GM12892 (cell line): Measurements from ENCODE around the gene ASF1B.

Experiments
- DNase-seq: peaks from one replicate; pipeline ENCODE4 v3.0.0; 2011; ENCODE audit not compliant: insufficient read length
- FAIRE-seq: peaks from 2 replicates; lab custom pipeline; 2011; peaks lifted over from hg19 to GRCh38; lab: Jason Lieb, UNC
- POLR2A ChIP-seq: IDR thresholded peaks from 2 replicates; pipeline ENCODE4 v1.6.1; 2011; ENCODE audit warnings: low read depth, low read length, control low read depth
- POLR2AphosphoS5 ChIP-seq: IDR thresholded peaks from 2 replicates; pipeline ENCODE4 v1.6.1; 2011; ENCODE audit warnings: low read depth, low read length, control low read depth
- TAF1 ChIP-seq: IDR thresholded peaks from 2 replicates; pipeline ENCODE4 v1.6.1; 2011; ENCODE audit warnings: low read depth, mild to moderate bottlenecking, control low read depth, low read length, borderline replicate concordance

The ASF1B gene

DNA sequence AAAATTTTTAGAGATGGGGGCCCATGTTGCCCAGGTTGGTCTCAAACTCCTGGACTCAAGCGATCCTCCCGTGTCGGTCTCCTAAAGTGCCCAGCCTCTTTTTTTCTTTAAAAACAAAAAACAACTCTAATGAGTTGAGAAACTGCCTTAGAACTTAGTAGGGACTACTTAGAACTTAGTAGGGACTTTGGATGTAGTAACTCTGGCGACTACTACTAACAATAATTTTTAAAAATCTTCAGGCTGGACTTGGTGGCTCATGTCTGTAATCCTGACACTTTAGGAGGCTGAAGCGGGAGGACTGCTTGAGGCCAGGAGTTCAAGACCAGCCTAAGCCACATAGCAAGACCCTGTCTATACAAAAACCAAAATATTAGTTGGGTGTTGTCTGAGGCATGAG is 50.3 kb downstream of the ASF1B start:
- TF ChIP-seq TAF1, result no peak
- no peak for TF ChIP-seq POLR2AphosphoS5
- TF ChIP-seq POLR2A, result no peak
- FAIRE-seq, result no peak
- no peak for DNase-seq

- FAIRE-seq (no peak), DNase-seq (no peak)
- TF ChIP-seq TAF1, result no peak
- TF ChIP-seq POLR2AphosphoS5, result no peak
- no peak for TF ChIP-seq POLR2A
These were observed 50.9 kb downstream of the ASF1B start, which contains the start of gene C19orf67 for GRCh38 chr19:14085309-14085995. C19orf67 (minus strand) TSS chr19:14085783; CDS start chr19:14085627, 156 bp downstream.

DNA sequence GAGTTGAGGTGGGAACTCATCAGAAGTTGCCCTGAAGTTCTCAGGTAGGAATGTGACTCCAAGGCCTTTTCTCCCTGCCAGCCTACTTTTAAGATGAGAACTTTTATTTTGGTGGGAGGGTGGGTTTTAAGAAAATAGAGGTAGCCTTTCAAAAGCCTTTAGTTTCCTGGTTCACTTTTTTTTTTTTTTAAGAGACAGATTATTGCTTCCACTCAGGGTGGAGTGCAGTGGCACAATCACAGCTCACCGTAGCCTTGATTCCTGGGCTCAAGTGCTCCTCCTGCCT is 53.8 kb downstream of the ASF1B start:
- FAIRE-seq (no peak), DNase-seq (no peak)
- TF ChIP-seq POLR2AphosphoS5 (no peak), TAF1 (no peak), POLR2A (no peak)

GRCh38 chr19:14081797-14082674 is 54.4 kb downstream of the ASF1B start:
- FAIRE-seq (peak; percentile 54), DNase-seq (peak; percentile 37)
- TF ChIP-seq POLR2AphosphoS5 (peak; percentile 58; the same call in 1 of the 2 replicates), TAF1 (0 out of 2 replicates have a peak, but pooled peaks have one; percentile 40), POLR2A (peak; percentile 46; the same call in 1 of the 2 replicates)

GRCh38 chr19:14080887-14081796 is 55.2 kb downstream of the ASF1B start:
- TF ChIP-seq POLR2AphosphoS5 (peak; percentile 81), TAF1 (peak; percentile 68; the same call in 1 of the 2 replicates), POLR2A (peak; percentile 71; the same call in 1 of the 2 replicates)
- DNase-seq (peak; percentile 95), FAIRE-seq (peak; percentile 99)

DNA sequence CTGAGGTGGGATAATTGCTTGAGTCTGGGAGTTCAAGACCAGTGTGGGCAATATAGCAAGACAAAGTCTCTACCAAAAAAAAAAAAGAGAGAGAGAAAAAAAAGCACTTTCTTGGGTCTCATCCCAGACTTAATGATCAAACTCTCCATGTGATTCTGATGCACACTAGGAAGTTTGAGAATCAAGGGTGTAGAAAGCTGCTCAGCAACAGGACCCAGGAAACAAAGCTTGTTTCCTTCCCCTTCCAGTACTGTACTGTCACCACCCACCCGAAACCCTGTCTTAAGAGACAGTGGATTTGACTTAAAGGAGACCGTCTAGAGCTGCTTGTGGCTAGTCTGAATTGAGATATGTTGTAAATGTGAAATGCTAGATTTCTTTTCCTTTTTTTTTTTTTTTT is 58.0 kb downstream of the ASF1B start:
- DNase-seq (no peak), FAIRE-seq (no peak)
- TF ChIP-seq POLR2A (no peak), TAF1 (no peak), POLR2AphosphoS5 (no peak)

- FAIRE-seq (no peak), DNase-seq (no peak)
- TF ChIP-seq TAF1 (no peak), POLR2A (no peak), POLR2AphosphoS5 (no peak)
These were observed 62.2 kb downstream of the ASF1B start for GRCh38 chr19:14073925-14074838.

- TF ChIP-seq POLR2A (no peak), TAF1 (no peak), POLR2AphosphoS5 (no peak)
- FAIRE-seq, result peak; percentile 87
- peak; percentile 71 for DNase-seq
These were observed 63.0 kb downstream of the ASF1B start for GRCh38 chr19:14073261-14073924.

DNA sequence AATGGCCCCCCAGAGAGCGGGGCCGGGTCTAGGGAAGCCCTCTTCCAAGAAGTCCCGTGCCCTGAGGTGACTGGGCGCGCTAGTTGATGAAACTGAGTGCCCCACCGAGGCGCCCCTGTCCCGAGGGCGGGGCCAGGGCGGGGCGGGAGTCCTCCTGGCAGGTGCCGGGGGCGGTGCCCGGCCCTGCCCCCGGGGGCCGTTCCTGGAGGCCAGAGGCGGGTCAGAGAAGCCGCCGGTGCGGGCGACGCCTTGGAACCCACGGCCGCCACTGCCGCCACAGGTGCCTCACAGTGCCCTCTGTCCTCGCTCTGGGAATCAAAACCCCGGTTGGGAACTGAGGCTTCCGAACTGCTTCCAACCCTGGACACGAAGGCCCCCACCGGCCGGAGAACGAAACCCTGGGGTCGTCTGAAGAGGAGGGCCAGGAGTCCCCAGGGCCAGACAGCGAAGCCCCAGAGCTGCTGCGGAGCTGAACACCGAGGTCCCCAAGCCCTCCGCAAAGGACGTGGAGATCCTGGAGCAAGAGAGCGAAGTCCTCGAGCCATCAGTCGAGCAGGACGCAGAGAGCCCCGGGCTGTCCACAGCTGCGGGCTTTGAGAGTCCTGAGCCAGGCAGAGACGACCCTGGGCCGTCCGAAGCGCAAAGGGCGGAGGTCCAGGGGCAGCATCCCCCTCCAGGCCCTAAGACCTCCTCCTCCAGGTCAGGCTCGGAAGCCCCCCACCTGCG is 63.7 kb downstream of the ASF1B start, which contains the start of gene MISP3:
TSS of gene MISP3 (plus strand) at position 252 of the 726 bp plus-strand sequence. CDS start 524 bp downstream, outside the sequence.
- DNase-seq (no peak), FAIRE-seq (no peak)
- TF ChIP-seq POLR2AphosphoS5, result no peak
- TF ChIP-seq TAF1, result no peak
- no peak for TF ChIP-seq POLR2A
